ENCODE data around the gene AOPEP.

The AOPEP gene

DNA sequence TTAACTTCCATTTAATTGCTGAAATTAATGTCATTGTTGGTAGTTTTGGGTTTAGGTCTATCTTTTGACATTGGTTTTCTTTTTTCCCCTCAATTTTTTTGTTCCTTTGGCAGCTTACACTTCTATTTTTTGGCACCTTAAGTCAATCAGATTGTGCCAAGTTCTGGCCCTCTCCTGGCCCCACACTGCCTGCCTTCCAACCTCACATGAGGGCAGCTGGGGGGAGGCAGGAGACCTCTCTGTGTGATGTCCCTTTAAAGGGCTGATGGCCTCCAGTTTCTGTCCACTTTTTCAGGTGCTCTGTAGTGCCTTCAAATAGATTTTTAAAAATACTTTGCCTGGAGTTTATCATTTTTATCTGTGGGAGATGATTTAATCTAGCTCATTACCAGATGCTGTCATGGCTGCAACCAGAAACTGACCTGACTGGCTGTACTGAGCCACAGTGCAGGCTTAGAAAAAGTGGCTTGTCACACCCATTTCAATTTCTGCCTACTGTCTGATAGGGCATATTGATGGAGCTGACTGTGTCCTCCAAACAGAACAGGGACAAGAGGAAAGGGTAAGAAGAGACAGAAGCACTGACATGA, 394.4 kb downstream of the AOPEP start:
- Histone ChIP-seq H3K36me3 (no peaks in the 10 kb centered on the region; the same call in 1 of the 2 replicates), H3K4me3 (ENCODE audit: low read depth, low read length) (no peak overlapping the region), H3K9me3 (no peaks in the 10 kb centered on the region), H3K4me1 (peaks cover 14% of the 10 kb centered on the region), H3K27me3 (no peaks in the 10 kb centered on the region)
- no peak for DNase-seq
- TF ChIP-seq, protein P1, sequence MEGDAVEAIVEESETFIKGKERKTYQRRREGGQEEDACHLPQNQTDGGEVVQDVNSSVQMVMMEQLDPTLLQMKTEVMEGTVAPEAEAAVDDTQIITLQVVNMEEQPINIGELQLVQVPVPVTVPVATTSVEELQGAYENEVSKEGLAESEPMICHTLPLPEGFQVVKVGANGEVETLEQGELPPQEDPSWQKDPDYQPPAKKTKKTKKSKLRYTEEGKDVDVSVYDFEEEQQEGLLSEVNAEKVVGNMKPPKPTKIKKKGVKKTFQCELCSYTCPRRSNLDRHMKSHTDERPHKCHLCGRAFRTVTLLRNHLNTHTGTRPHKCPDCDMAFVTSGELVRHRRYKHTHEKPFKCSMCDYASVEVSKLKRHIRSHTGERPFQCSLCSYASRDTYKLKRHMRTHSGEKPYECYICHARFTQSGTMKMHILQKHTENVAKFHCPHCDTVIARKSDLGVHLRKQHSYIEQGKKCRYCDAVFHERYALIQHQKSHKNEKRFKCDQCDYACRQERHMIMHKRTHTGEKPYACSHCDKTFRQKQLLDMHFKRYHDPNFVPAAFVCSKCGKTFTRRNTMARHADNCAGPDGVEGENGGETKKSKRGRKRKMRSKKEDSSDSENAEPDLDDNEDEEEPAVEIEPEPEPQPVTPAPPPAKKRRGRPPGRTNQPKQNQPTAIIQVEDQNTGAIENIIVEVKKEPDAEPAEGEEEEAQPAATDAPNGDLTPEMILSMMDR (IDR thresholded peaks at IDR 0.05; ENCODE audit: low read depth, low read length), result no peak

DNA sequence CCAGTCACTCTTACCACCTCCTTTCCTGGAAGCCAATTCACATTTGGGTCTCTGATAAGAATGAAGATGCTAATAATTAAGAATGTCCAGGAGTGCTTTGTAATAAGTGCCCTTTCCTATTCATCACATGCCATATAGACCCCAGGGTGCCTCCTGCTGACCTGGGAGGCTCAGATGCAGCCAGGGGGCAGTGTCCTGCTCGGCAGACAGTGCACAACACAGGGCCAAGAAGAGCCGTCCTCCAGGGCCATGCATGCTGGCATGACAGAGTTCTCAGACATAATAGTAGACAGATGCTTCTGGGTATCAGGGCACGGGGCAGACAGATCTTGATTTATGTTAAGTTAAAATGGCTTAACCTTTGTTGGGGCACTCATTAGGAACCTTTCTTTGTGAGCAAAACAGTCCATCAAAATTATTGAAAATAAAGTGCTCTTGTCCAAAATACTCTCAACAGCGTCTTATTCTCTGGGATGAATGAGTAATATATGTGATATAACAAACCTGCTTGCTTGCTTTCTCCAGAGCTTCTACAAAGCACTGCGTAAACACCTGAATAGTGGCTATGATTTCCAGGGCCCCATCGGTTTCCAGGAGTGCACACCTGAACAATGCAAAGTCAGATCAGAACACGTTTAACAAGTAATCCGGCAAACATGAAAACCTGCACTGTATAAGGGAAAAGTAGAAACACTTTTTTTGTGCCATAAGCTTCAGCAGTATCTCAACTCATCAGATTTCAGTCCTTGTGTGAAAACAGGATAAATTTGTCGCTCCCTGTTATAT, 398.3 kb downstream of the AOPEP start:
- Histone ChIP-seq H3K9me3 (no peaks in the 10 kb centered on the region), H3K4me1 (peaks cover 18% of the 10 kb centered on the region), H3K36me3 (no peaks in the 10 kb centered on the region; the same call in 1 of the 2 replicates), H3K4me3 (ENCODE audit: low read depth, low read length) (no peak overlapping the region), H3K27me3 (no peaks in the 10 kb centered on the region)
- peak; percentile 63 for DNase-seq
- TF ChIP-seq, protein P1 (IDR thresholded peaks at IDR 0.05; ENCODE audit: low read depth, low read length), result peak; percentile 81

DNA sequence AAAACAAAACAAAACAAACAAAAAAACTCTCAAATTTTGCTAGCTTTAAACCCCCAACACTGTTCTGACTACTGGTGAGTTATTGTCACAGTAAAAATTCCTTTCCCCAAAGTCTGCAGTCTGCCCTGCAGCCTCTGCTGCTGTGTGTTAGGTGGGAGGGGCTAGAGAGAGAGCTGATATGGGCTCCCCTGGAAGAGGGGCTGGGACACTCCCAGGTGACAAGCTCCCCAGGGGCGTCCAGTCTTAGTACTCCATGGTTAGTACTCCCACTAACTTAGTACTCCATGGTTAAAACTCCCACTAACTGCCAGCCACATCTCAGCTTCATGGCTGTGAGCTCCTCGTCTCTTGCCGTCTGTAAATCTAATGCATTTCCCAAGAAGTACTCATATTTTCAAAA, 399.2 kb downstream of the AOPEP start:
- H3K4me1 ChIP-seq, result peaks cover 21% of the 10 kb centered on the region
- H3K9me3 ChIP-seq, result no peaks in the 10 kb centered on the region
- no peak overlapping the region for H3K4me3 ChIP-seq (ENCODE audit: low read depth, low read length)
- H3K36me3 ChIP-seq, result no peaks in the 10 kb centered on the region; the same call in 1 of the 2 replicates
- no peaks in the 10 kb centered on the region for H3K27me3 ChIP-seq
- no peak for DNase-seq
- TF ChIP-seq, protein P1 (IDR thresholded peaks at IDR 0.05; ENCODE audit: low read depth, low read length), result no peak

DNA sequence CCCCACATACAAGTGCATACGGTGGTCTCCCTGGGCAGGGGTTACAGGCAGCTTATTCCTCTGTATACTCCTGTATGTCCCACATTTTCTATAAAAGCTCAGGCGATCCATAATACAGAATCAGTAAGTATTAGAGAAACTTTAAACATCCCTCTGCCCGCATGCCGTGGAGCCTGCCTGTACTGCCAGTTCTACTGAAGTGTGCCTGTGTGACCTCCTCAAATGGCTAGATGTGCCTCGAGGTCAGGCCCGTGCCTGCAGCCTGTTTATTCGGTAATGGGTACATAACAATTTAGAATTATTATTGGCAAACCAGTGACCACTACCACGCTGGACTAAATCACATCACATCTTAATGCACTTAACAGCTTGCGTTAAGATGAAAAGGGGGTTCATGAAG, 400.2 kb downstream of the AOPEP start:
- no peak overlapping the region for H3K4me3 ChIP-seq (ENCODE audit: low read depth, low read length)
- no peaks in the 10 kb centered on the region for H3K27me3 ChIP-seq
- no peaks in the 10 kb centered on the region for H3K9me3 ChIP-seq
- no peaks in the 10 kb centered on the region; the same call in 1 of the 2 replicates for H3K36me3 ChIP-seq
- TF ChIP-seq, protein P1 (IDR thresholded peaks at IDR 0.05; ENCODE audit: low read depth, low read length), result no peak
- no peak for DNase-seq
- peaks cover 23% of the 10 kb centered on the region for H3K4me1 ChIP-seq

DNA sequence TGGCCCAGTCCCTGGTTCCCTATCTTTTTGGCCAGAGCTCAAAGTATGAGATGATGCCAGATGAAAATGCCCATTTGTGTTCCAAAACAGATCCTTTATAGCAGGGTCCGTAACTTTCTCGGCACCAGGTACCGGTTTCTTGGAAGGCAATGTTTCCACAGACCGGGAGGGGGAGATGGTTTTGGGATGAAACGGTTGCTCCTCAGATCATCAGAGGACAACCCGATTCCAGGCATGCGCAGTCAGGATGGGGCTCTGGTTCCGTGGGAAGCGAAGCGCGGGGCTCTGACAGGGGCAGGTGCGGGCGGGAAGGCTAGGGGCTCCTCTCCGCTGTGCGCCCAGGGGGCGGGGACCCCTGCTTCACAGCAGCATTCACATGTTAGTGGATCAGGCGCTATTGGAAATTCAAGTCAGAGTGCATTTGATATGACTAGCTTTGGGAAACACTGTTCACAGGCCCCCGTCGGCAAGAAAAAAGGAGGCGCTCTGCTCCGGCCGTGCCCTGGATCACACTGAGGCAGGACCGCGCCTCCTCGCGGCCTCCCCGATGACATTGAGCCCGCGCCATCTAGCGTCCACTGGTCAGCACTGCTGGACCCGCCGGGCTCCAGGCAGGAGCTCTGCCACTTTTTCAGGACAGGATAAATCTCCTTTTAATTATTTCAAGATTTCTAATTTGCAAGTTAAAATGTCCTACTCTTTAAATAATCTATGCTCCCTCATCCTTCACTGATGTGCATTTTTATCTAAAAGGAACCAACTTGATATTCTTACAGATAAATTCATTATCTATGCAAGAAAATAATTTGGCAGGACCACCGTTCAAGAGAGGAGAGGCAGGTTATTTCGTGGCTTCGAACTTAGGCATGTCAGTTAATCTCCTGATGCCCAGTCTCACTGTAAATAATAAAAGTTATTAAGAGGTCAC, 401.0 kb downstream of the AOPEP start:
- peak overlapping the region; percentile 41 for H3K4me3 ChIP-seq (ENCODE audit: low read depth, low read length)
- no peaks in the 10 kb centered on the region for H3K27me3 ChIP-seq
- TF ChIP-seq, protein P1 (IDR thresholded peaks at IDR 0.05; ENCODE audit: low read depth, low read length), result peak; percentile 98
- no peaks in the 10 kb centered on the region for H3K9me3 ChIP-seq
- peaks cover 30% of the 10 kb centered on the region for H3K4me1 ChIP-seq
- peak; percentile 90 for DNase-seq
- no peaks in the 10 kb centered on the region; the same call in 1 of the 2 replicates for H3K36me3 ChIP-seq
